ENCODE measurements around the gene JARID2. TPM values are rescaled to one million over a fixed set of nuclear protein-coding genes. Genes with fewer than 3 reads are reported as not detected.
A peak's percentile ranks its signal among the peaks of the same experiment; 100 is the strongest.

JARID2 gene
- total RNA-seq, 3 donors from 2014 or later, result 10.6 to 11.8 (median 11.4) TPM

GRCh38 chr6:15396808-15397207 is 150.9 kb downstream of the JARID2 start:
- no peak for TF ChIP-seq CTCF (IDR thresholded peaks at IDR 0.05)
- Histone ChIP-seq H3K4me1 (ENCODE audit: low read depth) (peaks cover 18% of the 10 kb centered on the region), H3K36me3 (ENCODE audit: low read depth) (no peaks in the 10 kb centered on the region), H3K4me3 (no peak overlapping the region), H3K9me3 (no peaks in the 10 kb centered on the region)
- DNase-seq, result no peak
- intact Hi-C loops (cut with DNase I, micrococcal nuclease), result no loop called here
- no peak for ATAC-seq

- DNase-seq, result no peak
- peaks cover 24% of the 10 kb centered on the region for H3K4me1 ChIP-seq (ENCODE audit: low read depth)
- no peaks in the 10 kb centered on the region for H3K36me3 ChIP-seq (ENCODE audit: low read depth)
- no peaks in the 10 kb centered on the region for H3K9me3 ChIP-seq
- ATAC-seq, result no peak
- TF ChIP-seq CTCF (IDR thresholded peaks at IDR 0.05), result no peak
- intact Hi-C loops (cut with DNase I, micrococcal nuclease), result no loop called here
- no peak overlapping the region for H3K4me3 ChIP-seq
Observed at GRCh38 chr6:15398633-15399275, 152.9 kb downstream of the JARID2 start.

- Histone ChIP-seq H3K9me3 (no peaks in the 10 kb centered on the region), H3K4me1 (ENCODE audit: low read depth) (peaks cover 24% of the 10 kb centered on the region), H3K4me3 (no peak overlapping the region), H3K36me3 (ENCODE audit: low read depth) (no peaks in the 10 kb centered on the region)
- DNase-seq (peak; percentile 51 to 68 (median 68)), ATAC-seq (peak; percentile 61)
- no peak for TF ChIP-seq CTCF (IDR thresholded peaks at IDR 0.05)
- intact Hi-C loops (cut with DNase I, micrococcal nuclease), result no loop called here
Observed at GRCh38 chr6:15399641-15400470, 154.0 kb downstream of the JARID2 start.

- H3K4me3 ChIP-seq, result no peak overlapping the region
- H3K4me1 ChIP-seq (ENCODE audit: low read depth), result peaks cover 24% of the 10 kb centered on the region
- H3K9me3 ChIP-seq, result no peaks in the 10 kb centered on the region
- intact Hi-C loops (cut with DNase I, micrococcal nuclease), result no loop called here
- ATAC-seq (peak; percentile 76), DNase-seq (peak; percentile 49 to 67 (median 58))
- H3K36me3 ChIP-seq (ENCODE audit: low read depth), result no peaks in the 10 kb centered on the region
- no peak for TF ChIP-seq CTCF (IDR thresholded peaks at IDR 0.05)
Observed at GRCh38 chr6:15400572-15401004, 154.7 kb downstream of the JARID2 start.

GRCh38 chr6:15401120-15401519 is 155.3 kb downstream of the JARID2 start:
- no peak for TF ChIP-seq CTCF (IDR thresholded peaks at IDR 0.05)
- H3K4me3 ChIP-seq, result no peak overlapping the region
- peaks cover 24% of the 10 kb centered on the region for H3K4me1 ChIP-seq (ENCODE audit: low read depth)
- DNase-seq (no peak), ATAC-seq (no peak)
- H3K36me3 ChIP-seq (ENCODE audit: low read depth), result no peaks in the 10 kb centered on the region
- intact Hi-C loops (cut with DNase I, micrococcal nuclease), result no loop called here
- no peaks in the 10 kb centered on the region for H3K9me3 ChIP-seq

Data from mucosa of descending colon (tissue), 3 donors.